Measurements from ENCODE around the gene DIDO1.

The DIDO1 gene

GRCh38 chr20:62926229-62927127 lies at the start of gene DIDO1:
DIDO1 (minus strand) TSS chr20:62926505.
- H3K4me3 ChIP-seq (ENCODE audit: low read length): peak within 1 kb of the TSS; percentile 87
- TF ChIP-seq CTCF (conservative IDR thresholded peaks at IDR 0.05; ENCODE audit: low read length): peak; percentile 34
- DNase-seq (ENCODE audit: low read depth): peak; percentile 80

GRCh38 chr20:62975251-62975760 lies 49.0 kb upstream of the DIDO1 start:
- no peak for TF ChIP-seq CTCF (conservative IDR thresholded peaks at IDR 0.05; ENCODE audit: low read length)
- no peak for DNase-seq (ENCODE audit: low read depth)

GRCh38 chr20:62972845-62973745 lies 46.8 kb upstream of the DIDO1 start:
- no peak for DNase-seq (ENCODE audit: low read depth)
- H3K4me3 ChIP-seq (ENCODE audit: low read length): no peak overlapping the region
- no peak for TF ChIP-seq CTCF (conservative IDR thresholded peaks at IDR 0.05; ENCODE audit: low read length)

More at GRCh38 chr20:62975251-62975760, 49.0 kb upstream of the DIDO1 start:
- H3K4me3 ChIP-seq (ENCODE audit: low read length): no peak overlapping the region

GRCh38 chr20:62971950-62972844 lies 45.9 kb upstream of the DIDO1 start:
- peak; percentile 85 for TF ChIP-seq CTCF (conservative IDR thresholded peaks at IDR 0.05; ENCODE audit: low read length)
- peak overlapping the region; percentile 45 for H3K4me3 ChIP-seq (ENCODE audit: low read length)
- peak; percentile 70 for DNase-seq (ENCODE audit: low read depth)

- TF ChIP-seq CTCF (conservative IDR thresholded peaks at IDR 0.05; ENCODE audit: low read length): no peak
- no peak overlapping the region for H3K4me3 ChIP-seq (ENCODE audit: low read length)
- no peak for DNase-seq (ENCODE audit: low read depth)
Measured at GRCh38 chr20:62971211-62971949, 45.1 kb upstream of the DIDO1 start.
